Hair follicular keratinocyte (primary cell): ENCODE results near the gene CDX4. TPM values are rescaled to one million over a fixed set of nuclear protein-coding genes. Genes with fewer than 3 reads are reported as not detected.

ENCODE experiments used
- total RNA-seq: library from RNA; depleted of rRNA; stranded (reverse); fragments of >200 nt; gene quantifications from 2 replicates; pipeline ENCODE4 v1.2.3, GENCODE V29; 2015

Gene CDX4
- not detected in 2 replicates for total RNA-seq

GRCh38 chrX:73446831-73447230 lies at the start of gene CDX4:
TSS of gene CDX4 (plus strand) at chrX:73447053. CDS start at chrX:73447254, 201 bp downstream.

Other genes starting within 250 kb of the CDX4 start
- gene NAP1L2, start 232.2 kb upstream of the CDX4 start, total RNA-seq, result 1.1 and 1.7 TPM in 2 replicates
- 1.5 and 1.6 TPM in 2 replicates for gene CHIC1, start 116.1 kb downstream of the CDX4 start, total RNA-seq